ENCODE measurements around the gene CHST4. TPM values are rescaled to one million over a fixed set of nuclear protein-coding genes. Genes with fewer than 3 reads are reported as not detected.

The CHST4 gene
- polyA plus RNA-seq, 1 of the 3 experiments (the other 2 are of a cell fraction) = 0.08 TPM

DNA sequence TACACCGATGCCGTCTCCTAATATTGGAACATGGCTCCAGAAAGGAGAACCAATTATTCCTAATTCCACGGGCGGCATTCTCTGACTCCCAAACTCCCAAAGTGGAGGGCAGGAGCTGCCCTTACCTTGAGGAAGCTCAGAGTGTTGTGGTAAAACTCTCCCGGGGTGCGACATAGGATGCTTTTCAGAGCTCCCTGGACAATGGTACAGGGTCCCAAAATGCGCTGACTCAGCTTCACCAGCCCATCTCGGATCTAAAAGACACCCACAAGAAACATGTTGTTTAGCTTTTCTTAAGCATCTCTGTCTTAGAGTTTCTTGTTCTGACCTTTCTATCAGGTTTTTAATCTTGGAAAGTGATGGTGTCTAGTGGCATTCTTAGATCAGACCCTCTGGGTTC lies 43.9 kb downstream of the CHST4 start:
- H3K9me3 ChIP-seq = no peaks in the 10 kb centered on the region
- no peak overlapping the region for H3K4me2 ChIP-seq
- no peaks in the 10 kb centered on the region for H4K20me1 ChIP-seq (ENCODE audit: insufficient read depth)
- ChIA-PET CTCF (interaction anchor here (1.8 kb wide), 1 partner anchor 41 kb away, joined by 12 read pairs; no protein-coding TSS in a partner anchor), POLR2A (no interaction called here)
- DNase-seq = no peak
- WGBS (ENCODE audit: low lambda C conversion rate) = 66% methylated on average over 8 of the region's 8 CpGs
- H3K4me3 ChIP-seq (ENCODE audit: low read depth in 2 of 2, low read length in 1 of 2) = no peak overlapping the region
- H3K79me2 ChIP-seq (ENCODE audit: insufficient read depth) = no peaks in the 10 kb centered on the region
- no peak overlapping the region for H3K27ac ChIP-seq (ENCODE audit: low read depth in 2 of 2, low read length in 1 of 2)
- TF ChIP-seq TAF1 (IDR thresholded peaks at IDR 0.05; ENCODE audit: borderline replicate concordance, low read depth, low read length) = no peak
- TF ChIP-seq RAD21 (IDR thresholded peaks at IDR 0.05; ENCODE audit: low read length) = no peak
- TF ChIP-seq, protein P1, sequence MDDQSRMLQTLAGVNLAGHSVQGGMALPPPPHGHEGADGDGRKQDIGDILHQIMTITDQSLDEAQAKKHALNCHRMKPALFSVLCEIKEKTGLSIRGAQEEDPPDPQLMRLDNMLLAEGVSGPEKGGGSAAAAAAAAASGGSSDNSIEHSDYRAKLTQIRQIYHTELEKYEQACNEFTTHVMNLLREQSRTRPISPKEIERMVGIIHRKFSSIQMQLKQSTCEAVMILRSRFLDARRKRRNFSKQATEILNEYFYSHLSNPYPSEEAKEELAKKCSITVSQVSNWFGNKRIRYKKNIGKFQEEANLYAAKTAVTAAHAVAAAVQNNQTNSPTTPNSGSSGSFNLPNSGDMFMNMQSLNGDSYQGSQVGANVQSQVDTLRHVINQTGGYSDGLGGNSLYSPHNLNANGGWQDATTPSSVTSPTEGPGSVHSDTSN (IDR thresholded peaks at IDR 0.05) = no peak
- TF ChIP-seq, protein P2, sequence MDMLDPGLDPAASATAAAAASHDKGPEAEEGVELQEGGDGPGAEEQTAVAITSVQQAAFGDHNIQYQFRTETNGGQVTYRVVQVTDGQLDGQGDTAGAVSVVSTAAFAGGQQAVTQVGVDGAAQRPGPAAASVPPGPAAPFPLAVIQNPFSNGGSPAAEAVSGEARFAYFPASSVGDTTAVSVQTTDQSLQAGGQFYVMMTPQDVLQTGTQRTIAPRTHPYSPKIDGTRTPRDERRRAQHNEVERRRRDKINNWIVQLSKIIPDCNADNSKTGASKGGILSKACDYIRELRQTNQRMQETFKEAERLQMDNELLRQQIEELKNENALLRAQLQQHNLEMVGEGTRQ (IDR thresholded peaks at IDR 0.05; ENCODE audit: borderline replicate concordance, low read depth, low read length) = no peak
- TF ChIP-seq FOSL2 (IDR thresholded peaks at IDR 0.05; ENCODE audit: borderline replicate concordance, low read depth) = no peak
- no peak for TF ChIP-seq NRF1 (IDR thresholded peaks at IDR 0.05; ENCODE audit: low read depth, low read length)
- no peak for TF ChIP-seq FOXM1 (IDR thresholded peaks at IDR 0.05; ENCODE audit: low read depth)
- TF ChIP-seq POLR2AphosphoS5 (IDR thresholded peaks at IDR 0.05; ENCODE audit: low read depth, low read length) = no peak
- TF ChIP-seq SIN3A (IDR thresholded peaks at IDR 0.05; ENCODE audit: borderline replicate concordance, low read depth, low read length) = no peak
- TF ChIP-seq, protein P3, sequence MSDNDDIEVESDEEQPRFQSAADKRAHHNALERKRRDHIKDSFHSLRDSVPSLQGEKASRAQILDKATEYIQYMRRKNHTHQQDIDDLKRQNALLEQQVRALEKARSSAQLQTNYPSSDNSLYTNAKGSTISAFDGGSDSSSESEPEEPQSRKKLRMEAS (IDR thresholded peaks at IDR 0.05; ENCODE audit: low read depth) = no peak
- TF ChIP-seq ELF1 (IDR thresholded peaks at IDR 0.05) = no peak
- TF ChIP-seq EP300 (IDR thresholded peaks at IDR 0.05; ENCODE audit: borderline replicate concordance in 1 of 2, low read depth in 1 of 2, low read length in 1 of 2) = no peak
- no peak for TF ChIP-seq CHD2 (IDR thresholded peaks at IDR 0.05; ENCODE audit: low read length, partially characterized antibody)
- TF ChIP-seq GABPA (IDR thresholded peaks at IDR 0.05; ENCODE audit: low read depth) = no peak
- TF ChIP-seq FOXJ3 (CRISPR knock-in tag; IDR thresholded peaks at IDR 0.05) = no peak
- no peak for TF ChIP-seq EZH2phosphoT487 (IDR thresholded peaks at IDR 0.05; ENCODE audit: borderline replicate concordance, low read depth)
- no peak for TF ChIP-seq JUND (IDR thresholded peaks at IDR 0.05)
- no peak for TF ChIP-seq GATA2 (CRISPR knock-in tag; IDR thresholded peaks at IDR 0.05)
- no peak for TF ChIP-seq MXI1 (IDR thresholded peaks at IDR 0.05; ENCODE audit: low read depth, low read length)
- no peak for TF ChIP-seq RCOR1 (IDR thresholded peaks at IDR 0.05; ENCODE audit: low read length)
- H3K27me3 ChIP-seq (ENCODE audit: insufficient read depth) = peaks cover 14% of the 10 kb centered on the region; the same call in 1 of the 2 replicates
- H3K36me3 ChIP-seq (replicated peaks in 1 of 2; ENCODE audit: control insufficient read depth in 1 of 2, insufficient read depth in 2 of 2, low read length in 1 of 2) = no peaks in the 10 kb centered on the region
- no peaks in the 10 kb centered on the region for H3K9me2 ChIP-seq
- no peak overlapping the region for H2AFZ ChIP-seq (ENCODE audit: low read depth)
- peaks cover 5% of the 10 kb centered on the region for H3F3A ChIP-seq (replicated peaks; ENCODE audit: insufficient read depth)
- no peaks in the 10 kb centered on the region for H3K4me1 ChIP-seq (ENCODE audit: control insufficient read depth in 1 of 2, insufficient read depth in 2 of 2, low read depth in 1 of 2, low read length in 1 of 2)
- no peak overlapping the region for H3K9ac ChIP-seq

All from SK-N-SH (cell line).